GM19395 (cell line): ENCODE measurements around the gene GHDC.
"Not testable (repeated sequence)": the region's sequence is repeated elsewhere in the genome, so short reads cannot be mapped to it uniquely, and the experiment has no call there.

Experiments
- ATAC-seq: cut with Tn5 transposase; IDR thresholded peaks from one replicate; pipeline ENCODE4 v1.9.1; 2021; ENCODE audit warnings: mild to moderate bottlenecking, moderate library complexity; ENCODE audit not compliant: unreplicated experiment

GHDC gene

GRCh38 chr17:42193969-42194899, at the start of gene GHDC:
GHDC (minus strand) TSS chr17:42194494; CDS start chr17:42193581, 913 bp downstream.
- peak; percentile 79 for ATAC-seq

- no peak for ATAC-seq
Observed at GRCh38 chr17:42243493-42243982, 49.2 kb upstream of the GHDC start.

GRCh38 chr17:42241871-42242270, 47.6 kb upstream of the GHDC start:
- ATAC-seq: no peak

GRCh38 chr17:42240863-42241262, 46.6 kb upstream of the GHDC start:
- ATAC-seq: not testable (repeated sequence)

- ATAC-seq: no peak
Observed at GRCh38 chr17:42240201-42240600, 45.9 kb upstream of the GHDC start.

- not testable (repeated sequence) for ATAC-seq
Observed at GRCh38 chr17:42239576-42239975, 45.3 kb upstream of the GHDC start.

GRCh38 chr17:42236760-42237159, 42.5 kb upstream of the GHDC start:
- no peak for ATAC-seq

- ATAC-seq: no peak
Observed at GRCh38 chr17:42233994-42234393, 39.7 kb upstream of the GHDC start.

- no peak for ATAC-seq
Observed at GRCh38 chr17:42233156-42233555, 38.9 kb upstream of the GHDC start.

GRCh38 chr17:42230225-42230624, 35.9 kb upstream of the GHDC start:
- ATAC-seq: no peak

- no peak for ATAC-seq
Observed at GRCh38 chr17:42227849-42228700, 33.8 kb upstream of the GHDC start.

GRCh38 chr17:42225646-42226045, 31.4 kb upstream of the GHDC start:
- ATAC-seq: no peak

GRCh38 chr17:42224651-42225050, 30.4 kb upstream of the GHDC start:
- no peak for ATAC-seq

- no peak for ATAC-seq
Observed at GRCh38 chr17:42221886-42222745, 27.8 kb upstream of the GHDC start.

- ATAC-seq: not testable (repeated sequence)
Observed at GRCh38 chr17:42219280-42219679, 25.0 kb upstream of the GHDC start.

GRCh38 chr17:42214156-42214555, 19.9 kb upstream of the GHDC start:
- no peak for ATAC-seq

- no peak for ATAC-seq
Observed at GRCh38 chr17:42212382-42212781, 18.1 kb upstream of the GHDC start.

- ATAC-seq: not testable (repeated sequence)
Observed at GRCh38 chr17:42211921-42212341, 17.6 kb upstream of the GHDC start.

- ATAC-seq: no peak
Observed at GRCh38 chr17:42210046-42210445, 15.8 kb upstream of the GHDC start.

GRCh38 chr17:42206153-42206612, 11.9 kb upstream of the GHDC start:
- ATAC-seq: not testable (repeated sequence)
